HepG2 (cell line): ENCODE data around the gene NME4. TPM values are rescaled to one million over a fixed set of nuclear protein-coding genes. Genes with fewer than 3 reads are reported as not detected.
A peak's percentile ranks its signal among the peaks of the same experiment; 100 is the strongest.

Experiments
- ATF2 ChIP-seq: sonication (generic); formaldehyde crosslinking; IDR thresholded peaks from 2 replicates; pipeline ENCODE4 v1.4.0; 2020; ENCODE audit warnings: missing genetic modification reagents
- ATF7-NPFF ChIP-seq: sonication (generic); formaldehyde crosslinking; IDR thresholded peaks from 2 replicates; pipeline ENCODE4 v1.8.1; 2023; ENCODE audit warnings: mild to moderate bottlenecking, low read depth, missing genetic modification reagents, moderate library complexity
- ETV5 ChIP-seq: IDR thresholded peaks from 2 replicates; pipeline ENCODE4 v1.6.1; 2018; ENCODE audit warnings: missing biosample characterization, missing genetic modification reagents, inconsistent platforms, borderline replicate concordance
- HOXD1 ChIP-seq: sonication (generic); formaldehyde crosslinking; IDR thresholded peaks from 2 replicates; pipeline ENCODE4 v1.5.0; 2020; ENCODE audit warnings: missing genetic modification reagents
- IRX3 ChIP-seq: sonication (generic); formaldehyde crosslinking; IDR thresholded peaks from 2 replicates; pipeline ENCODE4 v1.8.1; 2023; ENCODE audit warnings: mild to moderate bottlenecking, low read depth, missing genetic modification reagents, borderline replicate concordance
- MTF2 ChIP-seq: sonication (generic); formaldehyde crosslinking; IDR thresholded peaks from 2 replicates; pipeline ENCODE4 v1.5.0; 2020; ENCODE audit warnings: missing genetic modification reagents, borderline replicate concordance
- PHF21A ChIP-seq: sonication (generic); formaldehyde crosslinking; IDR thresholded peaks from 2 replicates; pipeline ENCODE4 v1.5.0; 2020; ENCODE audit warnings: mild to moderate bottlenecking, missing genetic modification reagents
- SKIL ChIP-seq: sonication (generic); formaldehyde crosslinking; IDR thresholded peaks from 2 replicates; pipeline ENCODE4 v1.8.0; 2022; ENCODE audit warnings: missing genetic modification reagents, mild to moderate bottlenecking, moderate library complexity, borderline replicate concordance
- SOX6 ChIP-seq, 2 experiments: fragments of 450-650 bp in 1 of 2; sonication (generic) in 1 of 2; formaldehyde crosslinking in 1 of 2; IDR thresholded peaks; 2 replicates each; pipeline versions ENCODE4 v1.4.0 to v1.6.1; 2017 to 2020; ENCODE audit warnings: antibody characterized with exemption in 1 of 2, mild to moderate bottlenecking in 1 of 2, missing genetic modification reagents in 1 of 2
- TFAP4 ChIP-seq: sonication (generic); IDR thresholded peaks from 2 replicates; pipeline ENCODE4 v1.6.1; 2016; ENCODE audit warnings: low read depth, borderline replicate concordance
- TFDP1 ChIP-seq: IDR thresholded peaks from 2 replicates; pipeline ENCODE4 v1.6.1; 2016; ENCODE audit warnings: missing compliant biosample characterization, missing genetic modification reagents, borderline replicate concordance
- THRA ChIP-seq: sonication (generic); formaldehyde crosslinking; IDR thresholded peaks from 2 replicates; pipeline ENCODE4 v1.4.0; 2020; ENCODE audit warnings: missing genetic modification reagents, borderline replicate concordance
- ZNF225 ChIP-seq: sonication (generic); formaldehyde crosslinking; IDR thresholded peaks from 2 replicates; pipeline ENCODE4 v1.4.0; 2020; ENCODE audit warnings: mild to moderate bottlenecking, missing genetic modification reagents
- ZNF501 ChIP-seq: sonication (generic); formaldehyde crosslinking; IDR thresholded peaks from 2 replicates; pipeline ENCODE4 v1.5.1; 2020; ENCODE audit warnings: mild to moderate bottlenecking, moderate library complexity, missing genetic modification reagents
- ZNF547 ChIP-seq: sonication (generic); formaldehyde crosslinking; IDR thresholded peaks from 2 replicates; pipeline ENCODE4 v1.5.1; 2020; ENCODE audit warnings: mild to moderate bottlenecking, missing genetic modification reagents
- ZNF580 ChIP-seq: IDR thresholded peaks from 2 replicates; pipeline ENCODE4 v1.6.1; 2016; ENCODE audit warnings: low read depth, borderline replicate concordance
- ZNF691 ChIP-seq: sonication (generic); formaldehyde crosslinking; IDR thresholded peaks from 2 replicates; pipeline ENCODE4 v1.4.0; 2020; ENCODE audit warnings: missing genetic modification reagents, low read depth, mild to moderate bottlenecking, borderline replicate concordance
- ZSCAN29 ChIP-seq: sonication (generic); formaldehyde crosslinking; conservative IDR thresholded peaks from 2 replicates; pipeline ENCODE4 v1.4.0; 2020; ENCODE audit warnings: mild to moderate bottlenecking, missing genetic modification reagents
- polyA plus RNA-seq, 8 experiments: library from polyadenylated mRNA; depleted of rRNA in 3 of 8; stranded (reverse) in 7 of 8; unstranded in 1 of 8; fragments of >200 nt; fragmentation: Illumina TruSeq in 4 of 8; extraction: Trizol in 4 of 8; gene quantifications; 2 replicates each; pipeline versions ENCODE4 v1.2.1 to v1.2.3, GENCODE V29; 2011 to 2016; ENCODE audit warnings: low read depth in 4 of 8, missing spikeins in 1 of 8, mixed read lengths in 1 of 8; ENCODE audit not compliant: insufficient read depth in 1 of 8
- total RNA-seq, 5 experiments: library from RNA; depleted of rRNA; stranded (reverse); fragments of >200 nt; fragmentation: Illumina TruSeq; extraction: Trizol; gene quantifications; 2 replicates each; pipeline ENCODE4 v1.2.3, GENCODE V29; 2016; ENCODE audit warnings: low read depth in 1 of 5

NME4 gene
- total and polyA plus RNA-seq, 2 of the 13 experiments (the other 11 are each of a cell fraction or from before 2014, with no cell fraction given): 121 to 263 TPM

- TF ChIP-seq TFAP4 (peak; percentile 71; the same call in 1 of the 2 replicates), ZNF225 (CRISPR knock-in tag) (no peak), ATF7-NPFF (CRISPR knock-in tag) (0 out of 2 replicates have a peak, but pooled peaks have one; percentile 37), MTF2 (CRISPR knock-in tag) (no peak), ATF2 (CRISPR knock-in tag) (peak; percentile 48; the same call in 1 of the 2 replicates), TFDP1 (CRISPR knock-in tag) (peak; percentile 54; the same call in 1 of the 2 replicates), HOXD1 (CRISPR knock-in tag) (peak; percentile 28; the same call in 1 of the 2 replicates), THRA (peak; percentile 56; the same call in 1 of the 2 replicates), ETV5 (peak; percentile 88; the same call in 1 of the 2 replicates), ZSCAN29 (CRISPR knock-in tag) (no peak; the same call in 1 of the 2 replicates), ZNF580 (CRISPR knock-in tag) (0 out of 2 replicates have a peak, but pooled peaks have one; percentile 53), SKIL (CRISPR knock-in tag) (0 out of 2 replicates have a peak, but pooled peaks have one; percentile 63), PHF21A (CRISPR knock-in tag) (peak; percentile 85), ZNF547 (CRISPR knock-in tag) (peak; percentile 88), ZNF501 (CRISPR knock-in tag) (peak; percentile 75), SOX6 (IDR thresholded peaks at IDR 0.05) (no peak), SOX6 (CRISPR knock-in tag; IDR thresholded peaks at IDR 0.05) (peak; percentile 50; the same call in 1 of the 2 replicates), ZNF691 (CRISPR knock-in tag) (no peak; the same call in 1 of the 2 replicates), IRX3 (no peak)
Measured at GRCh38 chr16:359067-359763, 37.8 kb upstream of the NME4 start (continued).
